ENCODE measurements around the gene IGHMBP2.
A peak's percentile ranks its signal among the peaks of the same experiment; 100 is the strongest.

Gene IGHMBP2

DNA sequence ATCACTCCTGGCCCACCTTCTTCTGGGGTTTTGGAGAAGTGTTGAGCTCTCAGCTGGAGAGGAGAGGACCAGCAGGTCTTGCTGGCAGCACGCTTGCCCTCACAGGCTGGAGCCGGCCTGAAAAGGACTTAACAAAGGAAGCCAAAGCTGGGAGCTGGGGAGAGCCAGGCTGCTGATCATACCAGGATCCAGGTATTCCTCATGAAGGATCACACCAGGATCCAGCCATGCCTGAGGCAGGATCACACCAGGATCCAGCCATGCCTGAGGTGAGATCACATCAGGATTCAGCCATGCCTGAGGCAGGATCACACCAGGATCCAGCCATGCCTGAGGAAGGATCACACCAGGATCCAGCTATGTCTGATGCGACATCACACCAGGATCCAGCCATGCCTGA is 60.1 kb downstream of the IGHMBP2 start:
- Histone ChIP-seq H3K4me3 (ENCODE audit: low read depth, low read length) (peak overlapping the region; percentile 20), H3K79me1 (ENCODE audit: low read length) (no peaks in the 10 kb centered on the region), H2AK5ac (ENCODE audit: low read length) (no peak overlapping the region), H3K27me3 (ENCODE audit: insufficient read depth, low read length) (no peaks in the 10 kb centered on the region), H3K18ac (ENCODE audit: low read length) (no peak overlapping the region), H3K4ac (ENCODE audit: low read depth, low read length) (no peak overlapping the region), H3K23ac (ENCODE audit: low read length) (no peak overlapping the region), H4K12ac (ENCODE audit: low read depth, low read length) (no peak overlapping the region), H2AFZ (ENCODE audit: insufficient read depth, low read length, poor library complexity) (no peak overlapping the region), H3K36me3 (ENCODE audit: control insufficient read depth in 1 of 2, insufficient read depth in 2 of 2, low read length in 2 of 2) (no peaks in the 10 kb centered on the region), H4K8ac (ENCODE audit: low read depth, low read length) (no peak overlapping the region), H3K4me2 (ENCODE audit: low read length) (no peak overlapping the region), H3K9ac (ENCODE audit: low read length) (no peak overlapping the region), H2BK120ac (ENCODE audit: insufficient read depth, low read length, poor library complexity) (no peak overlapping the region), H3K27ac (ENCODE audit: low read depth, low read length) (no peak overlapping the region), H3K9me3 (ENCODE audit: insufficient read depth, low read depth, low read length) (peaks cover 9% of the 10 kb centered on the region), H2BK12ac (ENCODE audit: low read length) (no peak overlapping the region), H4K91ac (ENCODE audit: low read depth, low read length) (no peak overlapping the region), H3K4me1 (ENCODE audit: control insufficient read depth in 1 of 2, insufficient read depth in 2 of 2, low read length in 2 of 2) (no peaks in the 10 kb centered on the region), H2BK5ac (ENCODE audit: low read depth, low read length, poor library complexity) (no peak overlapping the region), H3K14ac (ENCODE audit: low read length) (no peak overlapping the region), H3K79me2 (ENCODE audit: control insufficient read depth, insufficient read depth, low read length, poor library complexity) (no peaks in the 10 kb centered on the region)
- WGBS (ENCODE audit: extremely low coverage, insufficient coverage, insufficient read length), result no CpG with 5 or more reads among the region's 3 CpGs
- peak in 1 of 2 donors; percentile 27 for DNase-seq

DNA sequence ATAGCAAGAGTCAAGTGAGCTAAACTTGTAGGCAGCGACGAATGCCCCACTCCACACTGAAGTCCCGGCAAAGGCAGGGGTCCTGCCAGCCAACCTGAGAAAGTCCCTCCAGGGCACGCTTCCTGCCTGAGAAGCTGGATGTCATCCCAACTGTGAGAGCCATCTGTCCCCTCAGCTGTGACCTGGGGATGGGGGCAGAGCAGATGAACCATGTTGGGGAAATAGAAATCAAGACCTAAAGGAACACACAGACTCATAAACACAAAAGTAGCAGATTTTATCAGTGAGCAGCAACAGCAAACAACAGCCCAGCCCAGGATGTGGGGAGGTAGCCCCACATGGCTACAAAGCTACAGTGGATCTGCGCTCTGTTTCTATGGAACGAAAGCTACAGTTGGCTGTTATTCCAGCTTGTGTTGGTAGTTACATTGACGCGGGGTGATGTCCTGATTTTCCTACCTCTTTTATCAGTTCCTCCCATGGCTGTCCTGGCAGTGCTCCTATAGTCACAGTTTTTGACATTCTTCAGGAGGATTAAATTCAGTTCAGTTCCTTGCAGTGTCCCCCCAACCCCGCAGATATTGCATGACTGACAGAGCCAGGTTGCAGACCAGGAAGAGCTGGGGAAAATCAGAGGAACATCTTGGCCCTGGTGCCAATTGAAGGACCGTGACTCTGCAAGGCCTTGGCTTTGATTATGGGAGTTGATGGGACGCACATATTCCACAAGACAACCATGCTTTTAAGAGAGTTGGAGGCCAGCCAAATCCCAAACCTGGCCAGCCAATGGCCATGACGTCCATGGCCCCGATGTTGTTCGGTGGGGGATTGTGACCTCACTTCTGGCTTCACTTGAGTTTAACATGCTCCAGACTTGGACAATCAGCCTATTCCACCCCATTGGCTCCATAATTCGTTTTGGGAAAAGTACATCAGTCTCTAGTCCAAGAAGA is 62.5 kb downstream of the IGHMBP2 start:
- no peaks in the 10 kb centered on the region for H3K4me1 ChIP-seq (ENCODE audit: control insufficient read depth in 1 of 2, insufficient read depth in 2 of 2, low read length in 2 of 2)
- no peak overlapping the region for H3K18ac ChIP-seq (ENCODE audit: low read length)
- peaks cover 9% of the 10 kb centered on the region for H3K9me3 ChIP-seq (ENCODE audit: insufficient read depth, low read depth, low read length)
- no peak overlapping the region for H3K4ac ChIP-seq (ENCODE audit: low read depth, low read length)
- H3K36me3 ChIP-seq (ENCODE audit: control insufficient read depth in 1 of 2, insufficient read depth in 2 of 2, low read length in 2 of 2), result no peaks in the 10 kb centered on the region
- H3K23ac ChIP-seq (ENCODE audit: low read length), result no peak overlapping the region
- no peak overlapping the region for H3K27ac ChIP-seq (ENCODE audit: low read depth, low read length)
- no peak overlapping the region for H3K4me3 ChIP-seq (ENCODE audit: low read depth, low read length)
- no peak for DNase-seq
- no peak overlapping the region for H2BK12ac ChIP-seq (ENCODE audit: low read length)
- no peak overlapping the region for H3K4me2 ChIP-seq (ENCODE audit: low read length)
- H4K91ac ChIP-seq (ENCODE audit: low read depth, low read length), result no peak overlapping the region
- H2AK5ac ChIP-seq (ENCODE audit: low read length), result no peak overlapping the region
- H3K79me1 ChIP-seq (ENCODE audit: low read length), result no peaks in the 10 kb centered on the region
- H3K27me3 ChIP-seq (ENCODE audit: insufficient read depth, low read length), result no peaks in the 10 kb centered on the region
- H4K12ac ChIP-seq (ENCODE audit: low read depth, low read length), result no peak overlapping the region
- no peak overlapping the region for H3K9ac ChIP-seq (ENCODE audit: low read length)
- H4K8ac ChIP-seq (ENCODE audit: low read depth, low read length), result no peak overlapping the region
- H2BK5ac ChIP-seq (ENCODE audit: low read depth, low read length, poor library complexity), result no peak overlapping the region
- no peak overlapping the region for H2BK120ac ChIP-seq (ENCODE audit: insufficient read depth, low read length, poor library complexity)
- H2AFZ ChIP-seq (ENCODE audit: insufficient read depth, low read length, poor library complexity), result no peak overlapping the region
- no peaks in the 10 kb centered on the region for H3K79me2 ChIP-seq (ENCODE audit: control insufficient read depth, insufficient read depth, low read length, poor library complexity)
- no peak overlapping the region for H3K14ac ChIP-seq (ENCODE audit: low read length)
- no CpG with 5 or more reads among the region's 15 CpGs for WGBS (ENCODE audit: extremely low coverage, insufficient coverage, insufficient read length)

DNA sequence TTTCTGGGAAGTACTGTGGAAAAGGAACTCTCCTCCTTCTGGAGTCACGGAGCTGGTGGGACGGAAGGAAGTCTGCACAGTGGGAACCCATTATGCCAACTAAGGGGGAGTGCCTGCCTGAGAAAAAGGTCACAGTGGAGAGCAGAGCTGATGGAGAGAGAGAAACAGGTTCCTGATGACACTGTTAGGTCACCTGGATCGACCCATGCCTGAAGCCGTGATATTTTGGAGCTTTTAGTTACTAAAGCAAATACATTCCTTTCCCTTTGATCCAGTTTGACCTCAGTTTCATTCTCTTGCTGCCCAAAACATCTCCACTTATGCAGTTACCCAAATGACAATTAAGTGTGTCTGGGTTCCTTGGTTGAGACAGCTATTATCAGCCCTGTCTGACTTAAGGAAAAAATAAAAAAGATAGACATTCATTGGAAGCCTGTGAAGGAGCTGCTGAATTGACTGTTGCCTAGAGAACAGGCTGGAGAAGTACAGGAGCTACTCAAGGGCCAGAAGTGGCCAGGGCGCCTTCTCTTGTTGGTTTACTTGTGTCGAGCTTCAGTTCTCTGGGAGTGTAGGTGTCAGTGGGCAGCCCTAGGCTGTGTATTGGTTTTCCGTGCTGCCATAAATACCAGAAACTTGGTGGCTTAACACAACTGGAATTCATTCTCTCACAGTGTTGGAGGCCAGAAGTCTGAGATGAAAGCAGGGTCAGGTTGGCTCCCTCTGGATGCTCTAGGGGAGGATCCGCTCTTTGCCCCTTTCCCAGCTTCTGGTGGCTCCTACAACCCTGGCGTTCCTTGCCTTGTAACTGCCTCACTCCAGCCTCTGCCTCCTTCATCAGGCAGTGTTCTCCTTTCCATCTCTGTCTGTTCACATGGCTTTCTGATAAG is 63.4 kb downstream of the IGHMBP2 start:
- Histone ChIP-seq H3K79me1 (ENCODE audit: low read length) (no peaks in the 10 kb centered on the region), H4K12ac (ENCODE audit: low read depth, low read length) (no peak overlapping the region), H3K27me3 (ENCODE audit: insufficient read depth, low read length) (no peaks in the 10 kb centered on the region), H3K79me2 (ENCODE audit: control insufficient read depth, insufficient read depth, low read length, poor library complexity) (no peaks in the 10 kb centered on the region), H2BK5ac (ENCODE audit: low read depth, low read length, poor library complexity) (no peak overlapping the region), H3K23ac (ENCODE audit: low read length) (no peak overlapping the region), H3K18ac (ENCODE audit: low read length) (no peak overlapping the region), H3K27ac (ENCODE audit: low read depth, low read length) (no peak overlapping the region), H3K4me3 (ENCODE audit: low read depth, low read length) (no peak overlapping the region), H3K9ac (ENCODE audit: low read length) (no peak overlapping the region), H3K4ac (ENCODE audit: low read depth, low read length) (no peak overlapping the region), H4K8ac (ENCODE audit: low read depth, low read length) (no peak overlapping the region), H2BK120ac (ENCODE audit: insufficient read depth, low read length, poor library complexity) (no peak overlapping the region), H4K91ac (ENCODE audit: low read depth, low read length) (no peak overlapping the region), H3K4me1 (ENCODE audit: control insufficient read depth in 1 of 2, insufficient read depth in 2 of 2, low read length in 2 of 2) (no peaks in the 10 kb centered on the region), H2AK5ac (ENCODE audit: low read length) (no peak overlapping the region), H3K9me3 (ENCODE audit: insufficient read depth, low read depth, low read length) (peaks cover 9% of the 10 kb centered on the region), H2AFZ (ENCODE audit: insufficient read depth, low read length, poor library complexity) (no peak overlapping the region), H2BK12ac (ENCODE audit: low read length) (no peak overlapping the region), H3K14ac (ENCODE audit: low read length) (no peak overlapping the region), H3K4me2 (ENCODE audit: low read length) (no peak overlapping the region), H3K36me3 (ENCODE audit: control insufficient read depth in 1 of 2, insufficient read depth in 2 of 2, low read length in 2 of 2) (no peaks in the 10 kb centered on the region)
- WGBS (ENCODE audit: extremely low coverage, insufficient coverage, insufficient read length), result no CpG with 5 or more reads among the region's 9 CpGs
- DNase-seq, result no peak

- peak in 1 of 2 donors; percentile 4 for DNase-seq
- Histone ChIP-seq H2BK5ac (ENCODE audit: low read depth, low read length, poor library complexity) (no peak overlapping the region), H3K4ac (ENCODE audit: low read depth, low read length) (no peak overlapping the region), H3K79me1 (ENCODE audit: low read length) (no peaks in the 10 kb centered on the region), H2BK120ac (ENCODE audit: insufficient read depth, low read length, poor library complexity) (no peak overlapping the region), H4K8ac (ENCODE audit: low read depth, low read length) (no peak overlapping the region), H3K18ac (ENCODE audit: low read length) (no peak overlapping the region), H3K4me3 (ENCODE audit: low read depth, low read length) (no peak overlapping the region), H3K4me2 (ENCODE audit: low read length) (no peak overlapping the region), H3K23ac (ENCODE audit: low read length) (no peak overlapping the region), H3K9ac (ENCODE audit: low read length) (no peak overlapping the region), H3K27ac (ENCODE audit: low read depth, low read length) (no peak overlapping the region), H3K27me3 (ENCODE audit: insufficient read depth, low read length) (no peaks in the 10 kb centered on the region), H2BK12ac (ENCODE audit: low read length) (no peak overlapping the region), H3K4me1 (ENCODE audit: control insufficient read depth in 1 of 2, insufficient read depth in 2 of 2, low read length in 2 of 2) (peaks cover under 1 to 7% of the 10 kb centered on the region in 2 experiments), H3K9me3 (ENCODE audit: insufficient read depth, low read depth, low read length) (peaks cover 6% of the 10 kb centered on the region), H3K36me3 (ENCODE audit: control insufficient read depth in 1 of 2, insufficient read depth in 2 of 2, low read length in 2 of 2) (no peaks in the 10 kb centered on the region), H3K14ac (ENCODE audit: low read length) (no peak overlapping the region), H4K91ac (ENCODE audit: low read depth, low read length) (no peak overlapping the region), H2AK5ac (ENCODE audit: low read length) (no peak overlapping the region), H4K12ac (ENCODE audit: low read depth, low read length) (no peak overlapping the region), H3K79me2 (ENCODE audit: control insufficient read depth, insufficient read depth, low read length, poor library complexity) (no peaks in the 10 kb centered on the region), H2AFZ (ENCODE audit: insufficient read depth, low read length, poor library complexity) (no peak overlapping the region)
- WGBS (ENCODE audit: extremely low coverage, insufficient coverage, insufficient read length), result no CpG with 5 or more reads among the region's 29 CpGs
These were observed 64.9 kb downstream of the IGHMBP2 start for GRCh38 chr11:68968306-68969250.
